DMS53 treated with DMSO at 0.1 percent for 48 hours (cell line): Measurements from ENCODE around the gene CTRB2.
"Not testable (repeated sequence)": the region's sequence is repeated elsewhere in the genome, so short reads cannot be mapped to it uniquely, and the experiment has no call there.

Experiments
- DNase-seq: peaks from one replicate; lab custom pipeline; 2025; ENCODE audit not compliant: unreplicated experiment; lab: John Stamatoyannopoulos, UW

Gene CTRB2

GRCh38 chr16:75207831-75208230 is 870 bp upstream of the CTRB2 start:
- no peak for DNase-seq

GRCh38 chr16:75205961-75206748 is 806 bp downstream of the CTRB2 start:
- not testable (repeated sequence) for DNase-seq

GRCh38 chr16:75205438-75205837 is 1.5 kb downstream of the CTRB2 start:
- DNase-seq: not testable (repeated sequence)

- DNase-seq: not testable (repeated sequence)
These were observed 2.1 kb downstream of the CTRB2 start for GRCh38 chr16:75204905-75205304.

- DNase-seq: no peak
These were observed 2.6 kb downstream of the CTRB2 start for GRCh38 chr16:75204410-75204758.

GRCh38 chr16:75203667-75204409 is 3.1 kb downstream of the CTRB2 start:
- DNase-seq: no peak

- no peak for DNase-seq
These were observed 3.9 kb downstream of the CTRB2 start for GRCh38 chr16:75203096-75203495.

GRCh38 chr16:75202069-75202590 is 4.8 kb downstream of the CTRB2 start:
- DNase-seq: no peak

- DNase-seq: no peak
These were observed 8.8 kb downstream of the CTRB2 start for GRCh38 chr16:75198135-75198600.

GRCh38 chr16:75197522-75198134 is 9.3 kb downstream of the CTRB2 start:
- DNase-seq: no peak

GRCh38 chr16:75196836-75197235 is 10.1 kb downstream of the CTRB2 start:
- no peak for DNase-seq

- DNase-seq: no peak
These were observed 10.9 kb downstream of the CTRB2 start for GRCh38 chr16:75195811-75196790.

- DNase-seq: no peak
These were observed 13.1 kb downstream of the CTRB2 start for GRCh38 chr16:75193730-75194444.

GRCh38 chr16:75193265-75193650 is 13.7 kb downstream of the CTRB2 start:
- DNase-seq: no peak

GRCh38 chr16:75192606-75193264 is 14.2 kb downstream of the CTRB2 start:
- DNase-seq: no peak

- no peak for DNase-seq
These were observed 17.2 kb downstream of the CTRB2 start for GRCh38 chr16:75189638-75190245.

GRCh38 chr16:75188832-75189477 is 18.0 kb downstream of the CTRB2 start:
- DNase-seq: no peak

- DNase-seq: no peak
These were observed 25.3 kb downstream of the CTRB2 start for GRCh38 chr16:75181630-75182029.
